Inflammatory macrophage treated with lipopolysaccharide for 4 hours (primary cell): ENCODE data around the gene CFAP20.

Experiments used
- DNase-seq: peaks from one replicate; pipeline ENCODE4 v3.0.0-alpha.2; 2020

Gene CFAP20

GRCh38 chr16:58123896-58124600 lies 5.1 kb downstream of the CFAP20 start:
- no peak for DNase-seq

GRCh38 chr16:58121132-58121531 lies 8.0 kb downstream of the CFAP20 start:
- no peak for DNase-seq

GRCh38 chr16:58120234-58120633 lies 8.9 kb downstream of the CFAP20 start:
- DNase-seq = no peak

- DNase-seq = no peak
These were observed 9.7 kb downstream of the CFAP20 start for GRCh38 chr16:58119509-58119845.

- no peak for DNase-seq
These were observed 10.2 kb downstream of the CFAP20 start for GRCh38 chr16:58118801-58119508.

GRCh38 chr16:58116529-58116928 lies 12.7 kb downstream of the CFAP20 start:
- no peak for DNase-seq

GRCh38 chr16:58116081-58116480 lies 13.1 kb downstream of the CFAP20 start:
- DNase-seq = no peak

GRCh38 chr16:58114827-58115825 lies 14.1 kb downstream of the CFAP20 start:
- no peak for DNase-seq

GRCh38 chr16:58111302-58111627 lies 17.9 kb downstream of the CFAP20 start:
- DNase-seq = no peak

GRCh38 chr16:58110571-58111301 lies 18.4 kb downstream of the CFAP20 start:
- no peak for DNase-seq

GRCh38 chr16:58109881-58110280 lies 19.3 kb downstream of the CFAP20 start:
- DNase-seq = no peak

GRCh38 chr16:58109330-58109729 lies 19.9 kb downstream of the CFAP20 start:
- DNase-seq = peak; percentile 31

GRCh38 chr16:58107709-58108108 lies 21.5 kb downstream of the CFAP20 start:
- DNase-seq = no peak

- no peak for DNase-seq
These were observed 22.0 kb downstream of the CFAP20 start for GRCh38 chr16:58107228-58107627.

- DNase-seq = no peak
These were observed 23.6 kb downstream of the CFAP20 start for GRCh38 chr16:58105631-58106030.

- DNase-seq = no peak
These were observed 26.4 kb downstream of the CFAP20 start for GRCh38 chr16:58102665-58103392.

GRCh38 chr16:58099956-58100300 lies 29.3 kb downstream of the CFAP20 start:
- DNase-seq = no peak

- DNase-seq = no peak
These were observed 29.9 kb downstream of the CFAP20 start for GRCh38 chr16:58099097-58099955.

- no peak for DNase-seq
These were observed 30.7 kb downstream of the CFAP20 start for GRCh38 chr16:58098207-58099096.

- no peak for DNase-seq
These were observed 32.9 kb downstream of the CFAP20 start for GRCh38 chr16:58096249-58096648.
